ENCODE results near the gene PTGDS.

DNA sequence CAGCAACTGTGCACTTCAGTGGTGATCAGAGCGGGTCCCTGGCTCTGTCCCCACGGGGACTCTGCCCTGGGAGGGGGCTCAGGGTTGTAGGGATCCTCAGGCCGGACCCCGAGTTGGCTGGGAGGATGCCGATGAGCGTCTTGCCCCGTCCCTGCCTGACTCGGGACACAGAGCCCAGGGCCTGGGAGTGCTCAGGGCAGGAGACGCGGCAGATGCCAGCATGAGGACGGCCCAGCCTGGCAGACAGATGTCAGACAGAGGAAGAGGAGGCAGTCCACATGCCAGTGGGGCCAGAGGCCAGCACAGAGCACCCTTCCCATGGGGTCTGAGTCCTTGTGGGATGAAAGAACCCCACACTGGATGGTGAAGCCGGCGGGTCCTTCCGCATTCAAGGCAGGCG, 14.0 kb upstream of the PTGDS start:
- TF ChIP-seq, protein P1, sequence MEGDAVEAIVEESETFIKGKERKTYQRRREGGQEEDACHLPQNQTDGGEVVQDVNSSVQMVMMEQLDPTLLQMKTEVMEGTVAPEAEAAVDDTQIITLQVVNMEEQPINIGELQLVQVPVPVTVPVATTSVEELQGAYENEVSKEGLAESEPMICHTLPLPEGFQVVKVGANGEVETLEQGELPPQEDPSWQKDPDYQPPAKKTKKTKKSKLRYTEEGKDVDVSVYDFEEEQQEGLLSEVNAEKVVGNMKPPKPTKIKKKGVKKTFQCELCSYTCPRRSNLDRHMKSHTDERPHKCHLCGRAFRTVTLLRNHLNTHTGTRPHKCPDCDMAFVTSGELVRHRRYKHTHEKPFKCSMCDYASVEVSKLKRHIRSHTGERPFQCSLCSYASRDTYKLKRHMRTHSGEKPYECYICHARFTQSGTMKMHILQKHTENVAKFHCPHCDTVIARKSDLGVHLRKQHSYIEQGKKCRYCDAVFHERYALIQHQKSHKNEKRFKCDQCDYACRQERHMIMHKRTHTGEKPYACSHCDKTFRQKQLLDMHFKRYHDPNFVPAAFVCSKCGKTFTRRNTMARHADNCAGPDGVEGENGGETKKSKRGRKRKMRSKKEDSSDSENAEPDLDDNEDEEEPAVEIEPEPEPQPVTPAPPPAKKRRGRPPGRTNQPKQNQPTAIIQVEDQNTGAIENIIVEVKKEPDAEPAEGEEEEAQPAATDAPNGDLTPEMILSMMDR (IDR thresholded peaks at IDR 0.05): no peak
- no peak for TF ChIP-seq POLR2A (IDR thresholded peaks at IDR 0.05)
- no peak for TF ChIP-seq POLR2AphosphoS5 (IDR thresholded peaks at IDR 0.05)

All from suprapubic skin (tissue), 4 donors.